OCI-LY7 (cell line): ENCODE results near the gene PRKN.
A peak's percentile ranks its signal among the peaks of the same experiment; 100 is the strongest.

ENCODE experiments used
- CTCF ChIP-seq: fragments of 200-600 bp; sonication (generic); conservative IDR thresholded peaks from 2 replicates; pipeline ENCODE4 v1.5.1; 2014; ENCODE audit warnings: mild to moderate bottlenecking, antibody characterized with exemption, low read length, moderate library complexity, mixed read lengths
- EZH2phosphoT487 ChIP-seq: fragments of 200-600 bp; sonication (generic); IDR thresholded peaks from 2 replicates; pipeline ENCODE4 v1.6.1; 2018; ENCODE audit warnings: low read depth, borderline replicate concordance, mild to moderate bottlenecking, mixed run types, antibody characterized with exemption, low read length, moderate library complexity, mixed read lengths

DNA sequence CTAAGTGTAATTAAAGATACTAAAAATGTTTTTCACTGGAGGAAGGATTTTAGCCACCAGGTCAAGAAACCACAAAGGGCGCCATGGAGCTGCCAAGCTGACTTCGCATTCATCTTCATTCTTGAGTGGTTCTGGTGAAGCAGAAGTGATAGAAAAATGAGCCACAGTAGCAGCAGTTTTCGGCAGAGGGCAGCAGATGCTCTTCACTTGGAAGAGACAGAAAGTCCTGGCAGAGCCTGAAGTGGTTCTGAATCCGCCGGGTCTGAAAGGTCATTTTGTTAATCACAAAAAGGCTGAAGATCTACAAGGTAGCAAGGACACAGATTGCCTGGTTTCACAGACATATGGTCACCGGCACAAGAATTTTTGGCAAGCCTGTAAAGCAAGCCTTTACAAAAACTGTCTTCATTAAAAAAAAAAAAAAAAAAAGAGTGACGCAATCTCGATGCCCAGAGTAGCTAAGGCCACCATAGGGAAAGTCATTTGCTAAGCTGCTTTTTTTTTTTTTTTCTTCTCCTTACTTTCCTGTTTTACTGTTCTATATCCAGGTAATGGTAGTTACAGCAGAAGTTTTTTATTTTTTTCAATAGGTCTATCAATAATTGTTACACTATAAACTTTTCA lies 1108.6 kb downstream of the PRKN start:
- peak; percentile 50 for TF ChIP-seq CTCF
- TF ChIP-seq EZH2phosphoT487: no peak
